ENCODE data around the gene RAD23A.

- TF ChIP-seq SMC3 (IDR thresholded peaks at IDR 0.05; ENCODE audit: borderline replicate concordance, low read length) (no peak), CTCF (IDR thresholded peaks at IDR 0.05 in 2 of 3, conservative IDR thresholded peaks at IDR 0.05 in 1 of 3; ENCODE audit: control insufficient read depth in 2 of 3, extremely low read depth in 1 of 3, insufficient read depth in 1 of 3, low read depth in 3 of 3, low read length in 3 of 3) (no peak), POLR2A (IDR thresholded peaks at IDR 0.05; ENCODE audit: low read depth, low read length) (no peak), CHD2 (IDR thresholded peaks at IDR 0.05; ENCODE audit: borderline replicate concordance, low read depth, low read length) (no peak), EZH2 (IDR thresholded peaks at IDR 0.05; ENCODE audit: borderline replicate concordance, control insufficient read depth, low read depth, low read length) (no peak), NRF1 (conservative IDR thresholded peaks at IDR 0.05; ENCODE audit: low read depth, low read length) (no peak), JUND (IDR thresholded peaks at IDR 0.05; ENCODE audit: low read depth, low read length) (no peak), CHD4 (IDR thresholded peaks at IDR 0.05) (no peak), SREBF2 (IDR thresholded peaks at IDR 0.05; ENCODE audit: low read length) (no peak), SP1 (IDR thresholded peaks at IDR 0.05; ENCODE audit: low read depth, low read length) (no peak), E4F1 (IDR thresholded peaks at IDR 0.05; ENCODE audit: borderline replicate concordance, partially characterized antibody) (no peak), MAX (IDR thresholded peaks at IDR 0.05; ENCODE audit: low read depth, low read length) (no peak), BCLAF1 (IDR thresholded peaks at IDR 0.05) (no peak)
Measured at GRCh38 chr19:12987781-12988180, 42.1 kb downstream of the RAD23A start.

All from GM12878 (cell line).